Activated T-cell treated with anti-CD3 and anti-CD28 coated beads, Interleukin-2, amount 50 U/mL, for 1 hour (primary cell): ENCODE measurements around the gene PSRC1.

Experiments
- DNase-seq: peaks from one replicate; pipeline ENCODE4 v3.0.0-alpha.2; 2020

Gene PSRC1

DNA sequence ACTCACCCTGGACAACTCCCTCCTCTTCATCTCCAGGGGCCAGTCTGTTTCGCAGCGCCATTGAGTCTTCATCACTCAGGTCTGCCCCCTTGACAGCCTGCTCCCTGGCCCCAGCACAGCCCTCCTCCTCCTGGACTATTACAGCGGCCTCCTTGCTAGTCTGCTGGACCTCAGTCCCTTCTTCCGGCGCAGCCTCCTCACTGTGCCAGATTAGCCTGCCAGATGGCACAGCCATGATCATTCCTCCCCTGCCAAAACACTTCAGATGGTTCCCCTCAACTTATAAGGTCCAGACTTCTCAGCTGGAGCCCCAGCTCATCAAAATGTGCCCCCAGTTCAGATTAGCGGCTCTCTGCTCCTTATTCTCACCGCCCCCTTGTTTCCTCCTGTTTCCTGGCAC is 40.6 kb downstream of the PSRC1 start:
- DNase-seq: no peak

DNA sequence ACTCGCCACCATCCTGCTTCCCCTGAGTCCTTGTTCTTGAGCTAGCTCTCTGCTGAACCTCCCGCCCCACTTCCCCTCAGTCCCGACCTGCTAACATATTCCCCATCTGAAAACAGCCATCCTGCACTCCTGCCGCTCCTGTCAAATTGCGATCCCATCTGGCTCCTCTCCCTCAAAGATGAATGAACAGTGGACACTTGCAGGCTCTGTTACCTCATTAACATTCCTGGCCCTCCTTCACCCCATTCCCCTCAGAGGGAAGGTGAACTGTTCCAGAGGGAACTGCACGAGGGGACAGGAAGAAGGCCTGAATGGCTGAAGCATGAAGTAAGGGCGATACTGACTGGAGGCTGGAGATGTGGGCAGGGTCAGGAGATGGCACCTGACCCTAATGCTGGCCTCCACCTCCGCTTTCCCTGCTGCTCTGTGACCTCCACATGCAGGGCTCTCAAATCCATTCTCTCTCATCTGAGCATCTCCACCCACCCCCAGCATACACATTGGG is 41.1 kb downstream of the PSRC1 start:
- no peak for DNase-seq

DNA sequence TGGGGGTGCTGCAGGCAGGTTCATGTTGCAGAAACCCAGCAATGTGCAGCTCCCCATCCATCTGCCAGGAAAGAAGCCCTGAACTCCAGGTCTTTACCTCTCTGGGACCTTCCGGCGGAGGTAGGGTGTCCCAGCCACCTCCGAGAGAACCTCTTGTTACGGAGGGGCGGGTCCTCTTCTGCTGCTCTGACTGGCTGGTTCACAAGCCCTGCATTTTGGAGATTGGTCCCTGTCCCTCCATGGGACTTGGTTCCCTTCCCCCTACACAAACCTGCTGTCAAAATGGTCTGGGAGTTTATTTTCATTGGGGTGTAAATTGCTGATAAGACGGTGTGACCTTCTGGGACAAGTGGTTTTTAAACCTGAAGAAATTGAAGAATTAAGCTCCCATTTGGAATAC is 41.6 kb downstream of the PSRC1 start:
- no peak for DNase-seq

- no peak for DNase-seq
These were observed 42.5 kb downstream of the PSRC1 start for GRCh38 chr1:109240158-109241152.

DNA sequence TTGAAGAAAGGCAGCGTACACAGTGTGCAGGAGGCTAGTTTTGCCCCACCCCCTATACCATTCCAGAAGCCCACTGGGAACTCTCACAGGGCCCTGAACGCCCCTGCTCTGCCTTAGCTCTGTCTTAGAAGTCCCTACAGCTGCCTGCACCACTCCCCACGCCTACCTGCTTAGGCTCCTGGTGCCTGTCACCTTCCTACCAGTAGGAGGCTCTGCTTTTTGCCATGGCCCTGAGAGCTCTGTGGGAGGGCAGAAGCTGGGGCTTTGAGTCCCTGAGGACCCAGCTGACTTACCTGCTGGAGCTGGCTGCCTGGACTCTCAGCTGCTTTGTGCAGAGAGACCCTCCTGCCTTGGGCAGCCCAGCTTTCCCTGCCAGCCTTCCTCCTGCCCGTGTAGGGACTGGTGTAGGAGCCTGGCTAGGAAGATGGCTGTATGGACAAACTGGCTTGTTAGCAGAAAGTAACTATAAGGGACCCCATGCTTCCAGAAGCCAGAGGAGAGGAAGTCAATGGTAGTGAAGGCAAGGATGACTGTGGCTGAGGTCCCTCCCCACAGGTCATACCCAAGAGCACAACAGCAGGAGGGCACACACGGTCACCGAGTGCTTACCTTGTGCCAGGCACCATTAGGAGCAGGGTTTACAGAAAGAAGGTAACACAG is 43.4 kb downstream of the PSRC1 start:
- DNase-seq: peak; percentile 44

DNA sequence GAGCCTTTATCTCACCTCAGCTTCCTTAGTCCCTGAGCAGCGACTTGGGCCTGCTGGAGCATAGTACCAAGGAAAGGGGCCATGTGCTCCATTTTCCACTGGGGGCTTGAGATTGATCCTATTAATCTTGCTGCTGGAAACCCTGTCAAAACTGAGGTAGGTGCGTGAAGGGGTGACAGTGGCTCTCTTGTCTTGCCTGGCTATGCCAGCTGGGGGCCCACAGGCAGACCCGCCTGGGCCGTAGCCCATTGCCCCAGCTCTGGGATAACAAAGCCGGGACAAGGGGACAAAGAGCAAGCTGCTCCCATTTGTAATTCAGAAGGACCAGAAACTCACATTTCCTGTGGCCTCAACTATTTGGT is 43.9 kb downstream of the PSRC1 start:
- no peak for DNase-seq

DNA sequence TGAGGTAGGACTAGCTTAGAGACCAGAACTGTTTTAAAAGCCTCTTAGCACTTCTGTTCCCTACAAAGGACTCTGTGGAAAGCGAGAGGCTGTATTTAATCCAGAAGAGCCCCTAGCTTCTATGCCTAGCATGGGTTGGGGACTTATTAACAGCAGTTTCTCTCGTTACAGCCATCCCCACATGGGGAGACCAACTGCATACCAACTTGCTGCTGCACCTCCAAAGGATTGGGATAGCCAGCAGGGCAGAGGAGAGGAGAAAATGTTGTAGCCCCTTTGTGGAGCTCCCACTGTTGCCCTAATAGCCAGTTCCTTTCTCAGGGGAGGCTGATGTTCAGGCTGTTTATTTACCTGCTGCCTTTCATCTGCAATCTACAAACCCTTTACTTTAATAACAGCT is 44.6 kb downstream of the PSRC1 start:
- DNase-seq: no peak

- no peak for DNase-seq
These were observed 45.4 kb downstream of the PSRC1 start for GRCh38 chr1:109237512-109237911.

DNA sequence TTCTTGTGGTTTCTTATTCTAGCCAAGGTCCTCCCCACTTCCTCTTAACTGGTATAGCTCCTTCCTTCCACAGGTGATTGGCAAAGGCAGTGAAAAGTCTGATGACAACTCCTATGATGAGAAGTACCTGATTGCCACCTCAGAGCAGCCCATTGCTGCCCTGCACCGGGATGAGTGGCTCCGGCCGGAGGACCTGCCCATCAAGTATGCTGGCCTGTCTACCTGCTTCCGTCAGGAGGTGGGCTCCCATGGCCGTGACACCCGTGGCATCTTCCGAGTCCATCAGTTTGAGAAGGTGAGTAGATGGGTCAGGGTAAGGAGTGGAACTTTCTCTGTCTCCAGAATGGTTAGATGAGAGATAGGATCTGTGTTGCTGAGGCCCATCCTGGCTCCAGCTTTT is 47.8 kb downstream of the PSRC1 start:
- DNase-seq: no peak

GRCh38 chr1:109231066-109231465 is 51.9 kb downstream of the PSRC1 start:
- no peak for DNase-seq
